RWPE2 (cell line): Measurements from ENCODE around the gene CDC37L1.

Experiments used
- ATAC-seq: fragments of 200-7000 bp; cut with Tn5 transposase; 3 replicates; pipeline ENCODE4 v1.9.1; 2021; ENCODE audit warnings: low read depth
- DNase-seq: peaks from one replicate; pipeline ENCODE4 v3.0.0-alpha.2; 2020; ENCODE audit warnings: low spot score
- H3K27ac ChIP-seq: fragments of 450-650 bp; 2 replicates; pipeline ENCODE4 v1.5.1; 2017; ENCODE audit warnings: mild to moderate bottlenecking; ENCODE audit not compliant: poor library complexity, severe bottlenecking
- H3K27me3 ChIP-seq: fragments of 250-450 bp; sonication (Bioruptor Pico); 2 replicates; pipeline ENCODE4 v1.5.1; 2021; ENCODE audit warnings: mild to moderate bottlenecking, moderate library complexity; ENCODE audit not compliant: insufficient read depth, poor library complexity, severe bottlenecking
- H3K36me3 ChIP-seq: fragments of 250-450 bp; sonication (Bioruptor Pico); 2 replicates; pipeline ENCODE4 v1.5.1; 2020; ENCODE audit warnings: low read depth, mild to moderate bottlenecking, moderate library complexity
- H3K4me1 ChIP-seq: fragments of 250-450 bp; sonication (Bioruptor Pico); 2 replicates; pipeline ENCODE4 v1.5.1; 2021; ENCODE audit warnings: mild to moderate bottlenecking, moderate library complexity; ENCODE audit not compliant: insufficient read depth, poor library complexity, severe bottlenecking
- H3K4me3 ChIP-seq: fragments of 250-450 bp; sonication (Bioruptor Pico); 2 replicates; pipeline ENCODE4 v1.5.1; 2021; ENCODE audit warnings: mild to moderate bottlenecking, moderate library complexity; ENCODE audit not compliant: severe bottlenecking
- H3K9me3 ChIP-seq: fragments of 250-450 bp; sonication (Bioruptor Pico); 2 replicates; pipeline ENCODE4 v1.5.1; 2021; ENCODE audit warnings: mild to moderate bottlenecking, moderate library complexity; ENCODE audit not compliant: severe bottlenecking
- CTCF ChIP-seq: fragments of 450-650 bp; IDR thresholded peaks from one replicate; pipeline ENCODE4 v1.5.1; 2017; ENCODE audit warnings: mild to moderate bottlenecking, moderate library complexity; ENCODE audit not compliant: poor library complexity, severe bottlenecking

CDC37L1 gene

GRCh38 chr9:4738866-4739586, 59.7 kb downstream of the CDC37L1 start:
- Histone ChIP-seq H3K4me1 (peaks cover 24% of the 10 kb centered on the region), H3K4me3 (peak overlapping the region; percentile 62), H3K27ac (peak overlapping the region; percentile 73), H3K36me3 (peaks cover 4% of the 10 kb centered on the region; the same call in 1 of the 2 replicates), H3K27me3 (no peaks in the 10 kb centered on the region), H3K9me3 (no peaks in the 10 kb centered on the region)
- no peak for ATAC-seq
- no peak for DNase-seq
- TF ChIP-seq CTCF: no peak

GRCh38 chr9:4739587-4740387, 60.4 kb downstream of the CDC37L1 start:
- no peaks in the 10 kb centered on the region for H3K27me3 ChIP-seq
- no peak for ATAC-seq
- peak overlapping the region; percentile 62 for H3K4me3 ChIP-seq
- no peaks in the 10 kb centered on the region for H3K9me3 ChIP-seq
- peaks cover 24% of the 10 kb centered on the region for H3K4me1 ChIP-seq
- peak overlapping the region; percentile 73 for H3K27ac ChIP-seq
- H3K36me3 ChIP-seq: no peaks in the 10 kb centered on the region; the same call in 1 of the 2 replicates
- TF ChIP-seq CTCF: no peak
- no peak for DNase-seq

- TF ChIP-seq CTCF: no peak
- ATAC-seq (no peak), DNase-seq (no peak)
- Histone ChIP-seq H3K9me3 (no peaks in the 10 kb centered on the region), H3K4me3 (peak overlapping the region; percentile 62), H3K36me3 (no peaks in the 10 kb centered on the region), H3K27ac (peak overlapping the region; percentile 73), H3K4me1 (peaks cover 24% of the 10 kb centered on the region), H3K27me3 (no peaks in the 10 kb centered on the region)
Observed at GRCh38 chr9:4740388-4740637, 60.9 kb downstream of the CDC37L1 start.

- Histone ChIP-seq H3K9me3 (no peaks in the 10 kb centered on the region), H3K36me3 (no peaks in the 10 kb centered on the region), H3K27me3 (no peaks in the 10 kb centered on the region), H3K27ac (peak within 1 kb of the TSS; percentile 73), H3K4me3 (peak within 1 kb of the TSS; percentile 62), H3K4me1 (peaks cover 24% of the 10 kb centered on the region)
- DNase-seq (peak; percentile 89), ATAC-seq (peak; percentile 87)
- peak; percentile 18 for TF ChIP-seq CTCF
Observed at GRCh38 chr9:4740638-4741364, 61.4 kb downstream of the CDC37L1 start, which contains the start of gene AK3. Gene AK3 (minus strand): TSS chr9:4741202. CDS start chr9:4741087, 115 bp downstream.
